ENCODE results near the gene PCDHGC3.

Gene PCDHGC3

DNA sequence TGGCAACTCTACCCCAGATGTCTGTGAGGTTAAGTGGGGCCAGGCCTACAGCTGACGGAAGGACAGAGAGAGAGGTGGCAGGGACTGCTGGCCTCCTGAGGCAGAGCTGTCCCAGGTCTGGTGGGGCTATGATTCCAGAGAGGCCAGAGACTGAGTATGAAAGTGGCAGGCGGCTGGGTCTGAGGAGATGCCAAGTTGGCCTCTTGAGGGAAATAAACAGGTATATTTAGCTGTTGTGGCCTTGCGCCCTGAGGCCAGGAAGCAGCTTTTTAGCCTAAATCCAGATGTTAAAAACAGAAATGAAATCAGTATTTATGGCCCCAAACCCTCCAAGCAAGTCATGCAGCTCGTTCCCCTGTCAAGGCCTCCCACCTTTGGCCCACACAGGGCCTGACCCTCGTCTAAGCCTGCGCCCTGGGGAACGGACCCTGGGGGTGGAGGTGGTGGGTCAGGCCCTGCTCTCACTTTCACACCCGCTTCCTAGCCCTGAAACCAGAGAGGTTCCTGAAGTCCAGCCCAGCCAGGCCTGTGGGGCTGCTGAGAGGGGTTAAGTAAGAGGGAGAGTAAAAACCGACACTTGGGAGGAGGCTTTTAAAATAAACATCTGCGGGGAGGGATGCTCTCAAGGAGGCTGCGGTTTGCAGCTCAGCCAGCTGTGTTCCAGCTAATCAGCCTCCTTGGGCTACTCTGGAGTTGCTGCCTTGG, 31.8 kb downstream of the PCDHGC3 start:
- DNase-seq (ENCODE audit: low read depth in 1 of 2, low spot score in 1 of 2) = no peak

GRCh38 chr5:141508440-141508797, 32.7 kb downstream of the PCDHGC3 start:
- DNase-seq (ENCODE audit: low read depth in 1 of 2, low spot score in 1 of 2) = no peak

GRCh38 chr5:141508798-141509611, 33.2 kb downstream of the PCDHGC3 start:
- DNase-seq (ENCODE audit: low read depth in 1 of 2, low spot score in 1 of 2) = no peak

GRCh38 chr5:141510160-141510559, 34.4 kb downstream of the PCDHGC3 start:
- DNase-seq (ENCODE audit: low read depth in 1 of 2, low spot score in 1 of 2) = no peak

DNA sequence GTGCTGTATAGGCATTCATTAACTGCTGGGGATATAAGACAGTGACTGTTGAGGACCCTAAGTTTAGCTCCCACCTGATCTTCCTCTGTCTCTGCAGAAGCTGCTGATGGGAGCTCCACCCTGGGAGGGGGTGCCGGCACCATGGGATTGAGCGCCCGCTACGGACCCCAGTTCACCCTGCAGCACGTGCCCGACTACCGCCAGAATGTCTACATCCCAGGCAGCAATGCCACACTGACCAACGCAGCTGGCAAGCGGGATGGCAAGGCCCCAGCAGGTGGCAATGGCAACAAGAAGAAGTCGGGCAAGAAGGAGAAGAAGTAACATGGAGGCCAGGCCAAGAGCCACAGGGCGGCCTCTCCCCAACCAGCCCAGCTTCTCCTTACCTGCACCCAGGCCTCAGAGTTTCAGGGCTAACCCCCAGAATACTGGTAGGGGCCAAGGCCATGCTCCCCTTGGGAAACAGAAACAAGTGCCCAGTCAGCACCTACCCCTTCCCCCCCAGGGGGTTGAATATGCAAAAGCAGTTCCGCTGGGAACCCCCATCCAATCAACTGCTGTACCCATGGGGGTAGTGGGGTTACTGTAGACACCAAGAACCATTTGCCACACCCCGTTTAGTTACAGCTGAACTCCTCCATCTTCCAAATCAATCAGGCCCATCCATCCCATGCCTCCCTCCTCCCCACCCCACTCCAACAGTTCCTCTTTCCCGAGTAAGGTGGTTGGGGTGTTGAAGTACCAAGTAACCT, 35.3 kb downstream of the PCDHGC3 start:
- DNase-seq (ENCODE audit: low read depth in 1 of 2, low spot score in 1 of 2) = no peak

GRCh38 chr5:141511771-141512325, 36.1 kb downstream of the PCDHGC3 start:
- no peak for DNase-seq (ENCODE audit: low read depth in 1 of 2, low spot score in 1 of 2)

DNA sequence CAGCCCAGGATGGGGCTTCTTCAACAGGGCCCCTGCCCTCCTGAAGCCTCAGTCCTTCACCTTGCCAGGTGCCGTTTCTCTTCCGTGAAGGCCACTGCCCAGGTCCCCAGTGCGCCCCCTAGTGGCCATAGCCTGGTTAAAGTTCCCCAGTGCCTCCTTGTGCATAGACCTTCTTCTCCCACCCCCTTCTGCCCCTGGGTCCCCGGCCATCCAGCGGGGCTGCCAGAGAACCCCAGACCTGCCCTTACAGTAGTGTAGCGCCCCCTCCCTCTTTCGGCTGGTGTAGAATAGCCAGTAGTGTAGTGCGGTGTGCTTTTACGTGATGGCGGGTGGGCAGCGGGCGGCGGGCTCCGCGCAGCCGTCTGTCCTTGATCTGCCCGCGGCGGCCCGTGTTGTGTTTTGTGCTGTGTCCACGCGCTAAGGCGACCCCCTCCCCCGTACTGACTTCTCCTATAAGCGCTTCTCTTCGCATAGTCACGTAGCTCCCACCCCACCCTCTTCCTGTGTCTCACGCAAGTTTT, 36.7 kb downstream of the PCDHGC3 start:
- peak; percentile 73 to 76 for DNase-seq (ENCODE audit: low read depth in 1 of 2, low spot score in 1 of 2)

- DNase-seq (ENCODE audit: low read depth in 1 of 2, low spot score in 1 of 2) = no peak
Observed at GRCh38 chr5:141512911-141513626, 37.3 kb downstream of the PCDHGC3 start.

- peak in 1 of 2 donors; percentile 63 for DNase-seq (ENCODE audit: low read depth in 1 of 2, low spot score in 1 of 2)
Observed at GRCh38 chr5:141513627-141514329, 38.0 kb downstream of the PCDHGC3 start.

GRCh38 chr5:141514330-141515133, 38.8 kb downstream of the PCDHGC3 start:
- no peak for DNase-seq (ENCODE audit: low read depth in 1 of 2, low spot score in 1 of 2)

- no peak for DNase-seq (ENCODE audit: low read depth in 1 of 2, low spot score in 1 of 2)
Observed at GRCh38 chr5:141515141-141515540, 39.4 kb downstream of the PCDHGC3 start.

- no peak for DNase-seq (ENCODE audit: low read depth in 1 of 2, low spot score in 1 of 2)
Observed at GRCh38 chr5:141515946-141516671, 40.3 kb downstream of the PCDHGC3 start.

DNA sequence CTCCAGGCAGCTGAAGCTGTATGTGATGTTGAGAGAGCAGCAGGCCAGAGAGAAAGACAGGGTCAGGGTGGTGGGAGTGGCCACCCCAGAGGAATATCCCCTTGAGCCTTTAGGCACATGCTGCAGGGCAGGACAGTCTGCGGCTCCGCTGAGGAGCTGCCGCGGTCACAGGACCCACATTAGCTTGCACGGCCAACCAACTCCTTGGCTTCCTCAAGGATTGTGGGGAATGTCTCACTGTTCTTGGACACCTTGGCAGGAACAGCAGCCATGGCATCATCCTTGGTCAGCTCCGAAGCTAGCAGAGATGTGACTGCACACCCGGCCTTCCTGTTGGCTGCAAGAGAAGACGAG, 40.9 kb downstream of the PCDHGC3 start:
- DNase-seq (ENCODE audit: low read depth in 1 of 2, low spot score in 1 of 2) = no peak

GRCh38 chr5:141517312-141517711, 41.5 kb downstream of the PCDHGC3 start:
- no peak for DNase-seq (ENCODE audit: low read depth in 1 of 2, low spot score in 1 of 2)

- no peak for DNase-seq (ENCODE audit: low read depth in 1 of 2, low spot score in 1 of 2)
Observed at GRCh38 chr5:141517880-141518617, 42.3 kb downstream of the PCDHGC3 start.

DNA sequence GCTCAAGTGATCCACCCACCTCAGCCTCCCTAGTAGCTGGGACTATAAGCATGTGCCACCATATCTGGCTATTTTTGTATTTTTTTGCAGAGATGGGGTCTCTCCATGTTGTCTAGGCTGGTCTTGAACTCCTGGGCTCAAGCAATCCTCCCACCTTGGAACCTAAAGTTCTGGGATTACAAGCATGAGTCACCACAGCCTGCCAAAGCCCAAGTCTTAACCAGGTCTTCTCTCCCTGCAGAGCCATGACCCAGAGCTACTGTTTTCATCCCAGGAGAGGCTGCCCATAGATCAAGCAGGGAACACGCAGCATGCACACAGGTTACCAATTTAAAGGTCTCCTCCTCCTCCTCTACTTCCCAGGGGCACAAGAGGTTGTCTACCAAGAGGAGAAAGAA, 42.9 kb downstream of the PCDHGC3 start:
- DNase-seq (ENCODE audit: low read depth in 1 of 2, low spot score in 1 of 2) = no peak

DNA sequence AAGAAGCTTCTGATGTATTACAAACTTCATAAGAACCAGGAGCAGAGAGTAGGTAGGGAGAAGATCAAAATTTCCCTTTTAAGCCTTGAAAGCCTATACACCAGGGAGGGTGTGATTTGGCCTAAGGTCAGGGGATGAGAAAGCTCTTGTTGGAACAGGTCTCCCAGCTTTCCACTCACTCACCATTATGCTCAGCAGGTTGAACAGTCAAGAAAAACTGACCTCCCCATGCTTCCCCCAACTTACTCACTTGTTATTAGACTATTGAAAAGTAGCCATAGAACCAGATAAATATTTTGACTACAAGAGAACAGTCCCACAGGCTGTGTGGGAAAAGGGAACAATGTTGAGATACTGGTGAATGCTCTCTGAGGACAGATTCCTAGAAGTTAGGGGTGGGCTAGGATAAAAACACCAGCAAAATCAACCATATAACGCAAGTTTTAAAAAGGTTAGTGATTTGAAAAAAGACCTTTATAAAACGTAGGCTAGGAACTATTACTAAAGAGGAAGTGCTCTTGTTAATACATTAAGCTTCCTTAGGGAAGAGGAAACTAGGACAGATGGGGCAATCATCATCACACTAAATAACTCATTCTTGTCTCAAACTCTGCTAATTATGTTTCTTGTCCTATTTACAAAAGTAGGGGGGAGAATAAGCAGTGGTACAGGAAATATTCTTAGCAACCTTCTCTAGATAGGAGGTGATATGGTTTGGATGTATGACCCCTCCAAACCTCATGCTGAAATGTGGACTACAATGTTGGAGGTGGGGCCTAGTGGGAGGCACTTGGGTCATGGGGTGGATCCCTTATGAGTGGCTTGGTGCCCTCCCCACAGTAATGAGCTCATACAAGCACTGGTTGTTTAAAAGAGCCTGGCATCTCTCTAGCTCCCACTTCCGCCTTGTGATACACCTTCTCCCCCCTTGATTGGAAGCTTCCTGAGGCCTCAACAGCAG, 44.1 kb downstream of the PCDHGC3 start:
- DNase-seq (ENCODE audit: low read depth in 1 of 2, low spot score in 1 of 2) = no peak
